ENCODE measurements around the gene OBI1.

DNA sequence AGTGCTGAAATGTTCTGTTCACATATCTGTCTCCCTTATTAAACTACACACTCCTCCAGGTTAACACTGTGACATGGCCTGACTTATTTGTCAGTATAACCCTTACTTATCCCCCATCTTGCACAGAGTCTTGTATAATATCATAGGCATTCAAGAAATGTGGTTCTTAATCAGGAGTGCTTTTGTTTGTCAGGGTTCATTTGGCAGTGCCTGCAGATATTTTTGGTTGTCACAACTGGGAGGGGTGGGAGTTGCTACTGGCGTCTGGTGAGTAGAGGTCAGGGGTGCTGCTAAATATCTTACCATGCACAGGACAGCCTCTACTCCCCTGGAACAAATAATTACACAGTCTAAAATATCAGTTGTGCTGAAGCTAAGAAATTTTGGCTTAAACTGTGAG is 20.4 kb upstream of the OBI1 start:
- no peak for TF ChIP-seq POLR2AphosphoS5 (IDR thresholded peaks at IDR 0.05)
- TF ChIP-seq, protein P1, sequence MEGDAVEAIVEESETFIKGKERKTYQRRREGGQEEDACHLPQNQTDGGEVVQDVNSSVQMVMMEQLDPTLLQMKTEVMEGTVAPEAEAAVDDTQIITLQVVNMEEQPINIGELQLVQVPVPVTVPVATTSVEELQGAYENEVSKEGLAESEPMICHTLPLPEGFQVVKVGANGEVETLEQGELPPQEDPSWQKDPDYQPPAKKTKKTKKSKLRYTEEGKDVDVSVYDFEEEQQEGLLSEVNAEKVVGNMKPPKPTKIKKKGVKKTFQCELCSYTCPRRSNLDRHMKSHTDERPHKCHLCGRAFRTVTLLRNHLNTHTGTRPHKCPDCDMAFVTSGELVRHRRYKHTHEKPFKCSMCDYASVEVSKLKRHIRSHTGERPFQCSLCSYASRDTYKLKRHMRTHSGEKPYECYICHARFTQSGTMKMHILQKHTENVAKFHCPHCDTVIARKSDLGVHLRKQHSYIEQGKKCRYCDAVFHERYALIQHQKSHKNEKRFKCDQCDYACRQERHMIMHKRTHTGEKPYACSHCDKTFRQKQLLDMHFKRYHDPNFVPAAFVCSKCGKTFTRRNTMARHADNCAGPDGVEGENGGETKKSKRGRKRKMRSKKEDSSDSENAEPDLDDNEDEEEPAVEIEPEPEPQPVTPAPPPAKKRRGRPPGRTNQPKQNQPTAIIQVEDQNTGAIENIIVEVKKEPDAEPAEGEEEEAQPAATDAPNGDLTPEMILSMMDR (IDR thresholded peaks at IDR 0.05 in 8 of 11, conservative IDR thresholded peaks at IDR 0.05 in 3 of 11), result no peak
- no peak for TF ChIP-seq POLR2A (IDR thresholded peaks at IDR 0.05)
